ENCODE data around the gene DIAPH2.
A peak's percentile ranks its signal among the peaks of the same experiment; 100 is the strongest.

The DIAPH2 gene

GRCh38 chrX:97616883-97617530, 932.4 kb downstream of the DIAPH2 start:
- DNase-seq, result peak in 1 of 2 donors; percentile 18

DNA sequence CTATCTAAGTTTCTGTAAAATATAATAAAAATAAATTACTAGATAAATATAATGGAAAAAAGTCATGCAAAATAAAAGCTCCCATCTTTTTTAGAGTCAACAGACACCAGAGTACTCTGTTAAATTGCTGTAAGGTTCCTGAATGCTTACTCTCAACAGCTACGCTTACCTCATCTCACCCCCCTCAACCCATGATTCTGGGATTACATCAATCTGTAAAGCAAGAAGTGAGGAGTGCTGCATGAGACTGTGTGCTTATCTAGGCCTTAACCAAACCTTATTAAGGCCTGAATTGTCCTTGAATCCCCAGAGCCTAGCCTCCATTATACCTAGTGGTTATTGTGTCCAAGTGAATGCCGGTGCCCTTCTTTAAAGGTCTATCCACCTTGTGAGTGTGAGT, 934.9 kb downstream of the DIAPH2 start:
- DNase-seq, result no peak

- no peak for DNase-seq
Observed at GRCh38 chrX:97622111-97622510, 937.5 kb downstream of the DIAPH2 start.

DNA sequence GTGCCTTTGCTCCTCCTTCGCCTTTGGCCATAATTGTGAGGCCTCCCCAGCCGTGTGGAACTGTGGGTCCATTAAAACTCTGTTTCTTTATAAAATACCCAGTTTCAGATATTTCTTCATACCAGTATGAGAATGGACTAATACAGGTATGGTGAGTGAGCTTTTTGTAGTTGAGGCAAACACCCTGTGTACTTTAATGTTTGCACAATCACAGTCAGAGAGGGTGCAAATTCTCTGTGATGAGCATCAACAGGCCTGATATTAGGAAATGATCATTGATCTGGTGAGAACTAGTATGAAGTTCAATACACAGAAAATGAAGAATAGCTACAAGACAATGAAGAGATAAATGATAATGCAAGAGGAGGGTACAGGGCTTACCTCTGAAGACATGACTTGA, 943.7 kb downstream of the DIAPH2 start:
- no peak for DNase-seq

DNA sequence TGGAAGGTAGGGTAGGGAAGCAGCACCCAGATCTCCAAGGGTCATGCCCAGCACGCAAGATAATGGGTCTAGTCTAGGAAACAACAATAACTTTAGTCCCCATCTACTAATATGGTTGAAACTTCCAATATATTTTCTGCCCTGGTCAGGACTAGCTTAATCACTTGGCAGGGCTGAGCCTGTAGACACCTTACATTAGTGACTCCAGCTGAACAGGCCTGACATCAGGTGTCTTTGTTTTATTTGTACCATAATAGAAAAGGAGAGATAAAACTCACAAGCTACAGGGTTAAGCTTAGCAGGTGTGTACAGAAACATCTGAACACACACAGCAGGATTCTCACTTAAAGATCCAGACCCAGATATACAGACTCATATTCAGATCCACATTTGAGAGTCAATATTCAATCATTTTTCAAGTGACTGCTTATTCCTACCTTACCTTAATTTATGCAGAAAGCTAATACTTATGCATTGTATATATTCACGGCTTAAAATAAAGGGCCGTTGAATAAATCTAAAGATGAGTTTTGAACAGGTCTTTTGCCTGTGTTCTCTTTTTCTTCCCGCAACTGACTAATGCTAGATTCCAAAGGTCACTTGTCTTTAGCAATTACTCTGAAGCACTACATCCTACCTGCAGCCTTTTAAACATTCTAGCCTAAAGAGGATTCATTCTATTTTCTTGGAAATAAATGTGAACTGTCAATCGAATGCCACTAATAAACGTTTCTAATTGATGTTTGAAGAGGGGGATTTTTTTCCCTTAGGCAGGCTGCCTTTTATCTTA, 944.4 kb downstream of the DIAPH2 start:
- DNase-seq, result no peak

DNA sequence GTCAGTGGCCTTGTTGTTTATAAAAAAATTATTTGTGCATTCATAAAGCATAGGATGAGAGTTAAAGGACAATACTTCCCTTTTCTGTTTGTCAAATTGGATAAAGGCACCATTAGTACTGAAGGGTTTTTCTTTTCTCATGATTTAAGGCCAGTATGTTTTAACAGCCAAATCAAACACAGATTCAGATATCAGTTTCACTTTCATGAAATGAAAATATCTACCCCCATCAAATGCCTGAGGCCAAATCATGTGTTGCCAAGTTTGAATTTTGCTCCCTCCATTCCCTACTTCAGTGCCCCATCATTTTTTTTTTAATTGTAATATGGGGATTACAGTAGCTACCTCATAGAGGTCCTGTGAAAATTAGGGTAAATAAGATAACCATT, 944.9 kb downstream of the DIAPH2 start:
- DNase-seq, result no peak

DNA sequence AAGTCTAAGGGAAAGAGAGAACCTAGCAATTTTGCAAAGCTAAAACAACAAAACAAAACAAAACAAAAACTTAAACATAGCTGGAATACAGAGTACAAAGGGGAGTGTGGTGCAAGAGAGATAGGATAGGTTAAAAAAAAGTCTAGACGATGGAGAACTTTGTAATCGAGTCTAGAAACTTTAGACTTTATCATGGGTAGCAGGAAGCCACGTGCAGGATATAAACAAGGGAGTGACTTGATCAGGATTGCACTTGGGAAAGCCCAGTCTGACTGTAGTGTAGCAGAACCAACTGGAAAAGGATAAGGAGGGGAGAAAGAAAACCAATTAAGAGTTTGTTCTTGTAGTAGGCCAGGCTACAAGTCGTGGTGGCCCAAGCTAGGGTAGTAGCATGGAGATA, 949.2 kb downstream of the DIAPH2 start:
- DNase-seq, result no peak

DNA sequence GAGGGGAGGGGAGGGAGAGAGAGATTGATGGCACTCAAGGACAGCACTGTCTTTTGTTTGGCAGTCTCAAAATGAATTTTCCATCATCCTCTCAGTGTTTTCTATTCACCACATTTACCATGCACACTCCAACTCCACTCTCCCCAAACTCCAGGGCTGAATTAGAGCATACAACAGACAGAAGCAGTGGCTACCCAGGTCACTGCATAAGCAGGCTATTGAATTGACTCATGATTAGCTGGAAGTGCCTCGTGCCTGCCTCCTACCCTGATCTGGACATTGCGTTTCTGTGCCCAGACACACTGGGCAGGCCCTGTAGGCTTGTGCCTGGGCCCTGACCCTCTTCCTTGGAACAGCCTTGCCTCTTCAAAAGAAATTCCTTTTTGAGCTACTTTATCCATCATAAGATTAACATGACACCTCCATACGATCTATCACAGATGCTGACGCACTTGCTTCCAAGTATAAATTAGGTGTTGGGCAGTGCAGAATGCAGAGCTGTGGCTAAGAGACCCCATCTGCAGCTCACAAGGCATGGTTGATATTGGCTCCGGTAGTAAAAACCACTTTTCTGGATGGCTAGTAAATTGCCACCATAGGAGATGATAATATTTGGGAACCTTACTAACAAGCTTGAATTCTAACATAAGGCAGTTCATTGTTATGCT, 952.0 kb downstream of the DIAPH2 start:
- no peak for DNase-seq

DNA sequence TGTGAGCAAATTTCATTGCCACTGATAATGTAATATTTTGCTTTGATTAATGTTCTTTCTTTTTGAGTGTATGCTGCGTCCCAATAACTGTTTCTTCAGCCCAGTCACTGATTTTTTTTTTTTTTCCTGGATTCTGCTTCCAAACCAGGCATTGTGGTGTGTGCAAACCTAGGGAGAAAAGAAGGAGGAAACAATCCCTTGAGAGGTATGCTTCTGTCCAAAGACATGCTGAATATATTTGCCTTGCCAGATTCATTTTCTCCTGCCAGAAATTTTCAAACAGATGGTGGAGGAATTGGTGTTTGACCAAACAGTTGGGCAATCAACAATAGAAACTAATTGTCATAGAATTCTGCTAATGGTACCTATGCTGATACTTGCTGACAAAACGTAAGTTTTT, 952.6 kb downstream of the DIAPH2 start:
- no peak for DNase-seq

DNA sequence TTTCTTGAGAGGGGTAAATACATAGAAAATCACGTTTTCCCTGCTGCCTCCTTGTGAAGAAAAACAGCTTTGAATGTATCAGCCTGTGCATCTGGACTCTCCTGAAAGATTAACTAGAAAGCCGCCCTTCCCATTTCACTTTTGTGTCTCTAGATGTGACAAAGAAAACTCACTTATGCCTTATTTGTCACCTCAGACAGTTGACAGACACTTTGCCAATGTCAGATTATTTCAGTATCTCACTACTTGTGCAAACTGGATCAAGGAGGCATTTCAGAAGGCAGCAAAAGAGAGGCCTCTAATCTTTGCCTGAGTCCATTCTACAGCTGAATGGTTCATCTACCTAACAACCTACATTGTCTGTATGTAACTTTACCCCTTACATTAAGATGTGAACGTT, 954.0 kb downstream of the DIAPH2 start:
- no peak for DNase-seq

DNA sequence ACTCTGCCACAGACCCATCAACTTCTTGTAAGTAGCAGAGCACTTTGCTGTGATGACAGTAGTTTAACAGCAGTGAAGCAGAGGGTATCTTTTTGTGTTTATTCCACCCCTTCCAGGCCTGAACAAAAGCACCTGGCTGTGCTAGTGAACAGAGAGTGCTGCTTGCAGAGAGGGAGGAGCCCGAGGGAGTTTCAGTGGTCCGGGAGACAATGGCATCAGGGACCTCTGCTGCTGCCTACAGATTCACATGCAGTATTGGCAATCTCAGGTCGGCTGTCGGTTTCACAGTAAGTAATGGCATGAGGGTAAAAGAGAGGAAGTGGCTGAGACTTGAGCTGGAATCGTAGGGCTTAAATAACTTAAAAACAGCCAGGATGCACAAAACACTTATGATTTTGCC, 954.9 kb downstream of the DIAPH2 start:
- DNase-seq, result no peak
